Neural crest cell (in vitro differentiated cells): ENCODE results near the gene PLAC9. TPM values are rescaled to one million over a fixed set of nuclear protein-coding genes. Genes with fewer than 3 reads are reported as not detected.

ENCODE experiments used
- DNase-seq: peaks from one replicate; pipeline ENCODE4 v3.0.0; 2021; ENCODE audit warnings: low read depth, mixed read lengths, low spot score
- H3K27ac Mint-ChIP-seq: one replicate; pipeline ENCODE4 v1.8.0; 2021; ENCODE audit warnings: mild to moderate bottlenecking, mixed read lengths; ENCODE audit not compliant: unreplicated experiment
- H3K27me3 Mint-ChIP-seq: 2 replicates; pipeline ENCODE4 v1.8.0; 2021; ENCODE audit warnings: low read depth, mild to moderate bottlenecking, mixed read lengths
- H3K36me3 Mint-ChIP-seq: 2 replicates; pipeline ENCODE4 v1.8.0; 2021; ENCODE audit warnings: low read depth, mild to moderate bottlenecking, mixed read lengths
- H3K4me1 Mint-ChIP-seq: 2 replicates; pipeline ENCODE4 v1.8.0; 2021; ENCODE audit warnings: mixed read lengths
- H3K4me3 Mint-ChIP-seq: one replicate; pipeline ENCODE4 v1.8.0; 2021; ENCODE audit warnings: mild to moderate bottlenecking, mixed read lengths
- H3K9me3 Mint-ChIP-seq: 2 replicates; pipeline ENCODE4 v1.8.0; 2021; ENCODE audit warnings: mixed read lengths
- total RNA-seq: library from RNA; stranded (reverse); gene quantifications from 2 replicates; pipeline ENCODE4 v1.2.1, GENCODE V29; 2021
- TF ChIP-seq, protein P1 (sequence below): fragments of 200-600 bp; sonication (generic); conservative IDR thresholded peaks from 2 replicates; pipeline ENCODE4 v1.5.0; 2021; ENCODE audit warnings: antibody characterized with exemption, mild to moderate bottlenecking

PLAC9 gene
- total RNA-seq, 1 donor from 2014 or later = 27.5 TPM

DNA sequence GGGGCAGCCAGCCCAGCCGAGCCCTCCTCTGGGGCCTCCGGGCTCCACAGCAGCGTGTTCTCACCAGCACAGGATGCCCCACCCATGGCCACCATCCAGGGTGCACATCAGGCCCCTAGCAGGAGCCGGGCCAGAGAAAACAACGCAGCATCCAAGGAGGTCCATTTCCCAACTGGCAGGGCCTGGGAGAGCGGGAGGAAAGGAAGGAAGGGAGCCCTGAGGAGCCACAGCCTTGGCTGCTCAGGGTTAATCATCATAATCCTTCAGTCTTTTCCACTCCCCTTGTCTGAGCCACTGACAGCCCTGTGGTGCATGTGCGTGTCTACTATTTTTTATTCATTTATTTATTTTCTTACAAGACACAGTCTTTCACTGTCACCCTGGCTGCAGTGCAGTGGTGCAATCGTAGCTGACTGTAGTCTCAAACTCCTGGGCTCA, 3.6 kb downstream of the PLAC9 start:
- H3K27me3 Mint-ChIP-seq = peaks cover 32% of the 10 kb centered on the region
- H3K36me3 Mint-ChIP-seq = no peaks in the 10 kb centered on the region
- no peak for DNase-seq
- TF ChIP-seq, protein P1, sequence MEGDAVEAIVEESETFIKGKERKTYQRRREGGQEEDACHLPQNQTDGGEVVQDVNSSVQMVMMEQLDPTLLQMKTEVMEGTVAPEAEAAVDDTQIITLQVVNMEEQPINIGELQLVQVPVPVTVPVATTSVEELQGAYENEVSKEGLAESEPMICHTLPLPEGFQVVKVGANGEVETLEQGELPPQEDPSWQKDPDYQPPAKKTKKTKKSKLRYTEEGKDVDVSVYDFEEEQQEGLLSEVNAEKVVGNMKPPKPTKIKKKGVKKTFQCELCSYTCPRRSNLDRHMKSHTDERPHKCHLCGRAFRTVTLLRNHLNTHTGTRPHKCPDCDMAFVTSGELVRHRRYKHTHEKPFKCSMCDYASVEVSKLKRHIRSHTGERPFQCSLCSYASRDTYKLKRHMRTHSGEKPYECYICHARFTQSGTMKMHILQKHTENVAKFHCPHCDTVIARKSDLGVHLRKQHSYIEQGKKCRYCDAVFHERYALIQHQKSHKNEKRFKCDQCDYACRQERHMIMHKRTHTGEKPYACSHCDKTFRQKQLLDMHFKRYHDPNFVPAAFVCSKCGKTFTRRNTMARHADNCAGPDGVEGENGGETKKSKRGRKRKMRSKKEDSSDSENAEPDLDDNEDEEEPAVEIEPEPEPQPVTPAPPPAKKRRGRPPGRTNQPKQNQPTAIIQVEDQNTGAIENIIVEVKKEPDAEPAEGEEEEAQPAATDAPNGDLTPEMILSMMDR = no peak
- H3K4me1 Mint-ChIP-seq = peaks cover 47% of the 10 kb centered on the region
- H3K27ac Mint-ChIP-seq = no peak overlapping the region
- H3K9me3 Mint-ChIP-seq = no peaks in the 10 kb centered on the region
- H3K4me3 Mint-ChIP-seq = no peak overlapping the region

DNA sequence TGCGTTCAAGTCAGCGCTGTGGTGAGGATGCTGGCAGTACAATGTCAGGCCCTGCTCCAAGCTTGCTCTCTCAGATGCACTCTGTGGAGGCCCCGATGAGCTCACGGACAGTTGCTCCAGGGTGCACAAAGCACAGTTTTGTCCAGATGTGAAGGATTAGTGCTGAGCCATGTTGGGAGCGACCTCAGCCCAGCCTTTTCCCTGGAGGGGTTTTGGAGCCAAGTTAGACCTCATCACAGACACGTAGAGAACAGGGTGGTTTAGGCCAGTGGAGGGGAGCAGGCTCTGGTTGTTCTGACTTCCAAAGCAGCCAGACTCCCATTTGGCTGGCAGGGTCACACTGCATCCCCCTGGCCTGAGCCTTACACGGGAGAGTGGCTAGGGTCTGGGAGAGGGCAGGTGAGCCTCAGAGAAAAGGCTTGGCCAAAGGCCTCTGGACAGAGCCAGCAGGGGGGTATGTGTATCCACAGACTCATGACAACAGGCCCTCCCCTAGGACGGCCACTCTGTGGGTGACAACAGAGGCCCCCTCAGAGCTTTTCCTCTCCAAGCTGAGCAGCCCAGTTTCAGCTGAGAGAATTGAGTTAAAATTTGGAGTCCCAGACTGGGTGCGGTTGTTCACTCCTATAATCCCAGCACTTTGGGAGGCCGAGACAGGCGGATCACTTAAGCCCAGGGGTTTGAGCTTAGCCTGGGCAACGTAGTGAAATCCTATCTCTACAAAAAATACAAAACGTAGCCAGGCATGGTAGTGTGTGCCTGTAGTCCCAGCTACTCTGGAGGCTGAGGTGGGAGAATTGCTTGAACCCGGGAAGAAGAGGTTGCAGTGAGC, 4.7 kb downstream of the PLAC9 start:
- H3K4me1 Mint-ChIP-seq = peaks cover 43% of the 10 kb centered on the region
- H3K9me3 Mint-ChIP-seq = no peaks in the 10 kb centered on the region
- H3K36me3 Mint-ChIP-seq = no peaks in the 10 kb centered on the region
- H3K4me3 Mint-ChIP-seq = peak overlapping the region; percentile 49
- H3K27ac Mint-ChIP-seq = peak overlapping the region; percentile 78
- TF ChIP-seq, protein P1 = no peak
- no peak for DNase-seq
- peaks cover 21% of the 10 kb centered on the region for H3K27me3 Mint-ChIP-seq

DNA sequence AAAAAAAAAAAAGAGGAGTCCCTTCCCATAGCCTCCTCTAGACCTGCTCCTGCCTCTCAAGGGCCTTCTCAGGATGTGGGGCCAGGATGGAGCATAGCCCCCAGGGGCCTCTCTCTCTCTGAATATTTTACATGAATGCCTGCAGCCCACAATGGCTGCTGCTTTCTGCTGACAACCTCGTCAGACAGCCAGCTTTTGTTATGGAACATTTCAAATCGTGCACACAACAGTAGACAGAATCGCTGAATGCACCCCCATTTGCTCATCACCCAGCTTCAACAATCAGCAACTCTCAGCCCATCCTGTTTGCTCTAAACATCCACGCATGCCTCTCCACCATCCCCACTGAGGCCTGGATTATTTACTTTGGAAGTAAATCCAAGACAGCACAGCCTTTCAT, 5.4 kb downstream of the PLAC9 start:
- H3K4me1 Mint-ChIP-seq = peaks cover 40% of the 10 kb centered on the region

GRCh38 chr10:80139265-80139664, 6.7 kb downstream of the PLAC9 start:
- H3K4me1 Mint-ChIP-seq = peaks cover 39% of the 10 kb centered on the region
- peaks cover 5% of the 10 kb centered on the region for H3K27me3 Mint-ChIP-seq

More for the DNA sequence above, 5.4 kb downstream of the PLAC9 start:
- Mint-ChIP-seq H3K27ac (peak overlapping the region; percentile 72), H3K4me3 (peak overlapping the region; percentile 31), H3K36me3 (no peaks in the 10 kb centered on the region), H3K9me3 (no peaks in the 10 kb centered on the region), H3K27me3 (peaks cover 17% of the 10 kb centered on the region)
- TF ChIP-seq, protein P1 = no peak
- DNase-seq = no peak

DNA sequence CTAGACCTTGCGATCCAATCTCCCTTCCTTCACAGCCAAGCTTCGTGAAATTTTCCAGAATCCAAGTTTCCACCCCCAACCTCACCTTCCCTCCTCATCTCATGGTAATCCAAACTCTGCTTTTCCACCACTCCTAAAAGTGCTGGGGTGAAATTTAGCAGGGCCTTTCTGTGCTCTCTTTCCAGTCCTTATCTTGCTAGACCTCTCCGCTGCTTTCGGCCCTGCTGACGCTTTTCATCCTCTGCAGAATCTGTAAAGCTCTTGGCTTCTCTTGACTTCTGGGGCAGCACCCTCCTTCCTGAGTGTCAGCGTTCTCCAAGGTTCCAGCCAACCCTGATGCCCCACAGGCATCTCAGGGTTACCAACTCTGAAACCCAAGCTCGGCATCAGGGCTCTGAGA, 7.7 kb downstream of the PLAC9 start:
- H3K4me3 Mint-ChIP-seq = no peak overlapping the region
- H3K9me3 Mint-ChIP-seq = no peaks in the 10 kb centered on the region
- H3K36me3 Mint-ChIP-seq = no peaks in the 10 kb centered on the region
- DNase-seq = no peak
- H3K27me3 Mint-ChIP-seq = no peaks in the 10 kb centered on the region
- TF ChIP-seq, protein P1 = no peak
- peaks cover 45% of the 10 kb centered on the region for H3K4me1 Mint-ChIP-seq
- no peak overlapping the region for H3K27ac Mint-ChIP-seq

More at GRCh38 chr10:80139265-80139664, 6.7 kb downstream of the PLAC9 start:
- Mint-ChIP-seq H3K9me3 (no peaks in the 10 kb centered on the region), H3K27ac (peak overlapping the region; percentile 57), H3K36me3 (no peaks in the 10 kb centered on the region), H3K4me3 (no peak overlapping the region)
- TF ChIP-seq, protein P1 = no peak
- DNase-seq = no peak
